B cell (primary cell): ENCODE results near the gene MSH3. TPM values are rescaled to one million over a fixed set of nuclear protein-coding genes. Genes with fewer than 3 reads are reported as not detected.

ENCODE experiments used
- ATAC-seq: fragments of 200-7000 bp; cut with Tn5 transposase; one replicate; pipeline ENCODE4 v1.10.0; 2021; ENCODE audit warnings: low read depth, mild to moderate bottlenecking, moderate number of reproducible peaks, moderate library complexity
- CTCF ChIA-PET: fragments of 350-600 bp; sonication (Branson Sonifier 250); formaldehyde crosslinking; loops from one replicate; lab custom pipeline; 2021; ENCODE audit warnings: antibody characterized with exemption, inconsistent platforms; lab: Charles Lee
- POLR2A ChIA-PET: fragments of 350-600 bp; sonication (Branson Sonifier 250); formaldehyde crosslinking; loops from one replicate; lab custom pipeline; 2021; ENCODE audit warnings: antibody characterized with exemption; lab: Charles Lee
- DNase-seq: peaks from one replicate; pipeline ENCODE4 v3.0.0; 2013
- H2AFZ ChIP-seq: 2 replicates; pipeline ENCODE4 v1.6.1; 2012; ENCODE audit warnings: mild to moderate bottlenecking, low read depth, low read length; ENCODE audit not compliant: insufficient read depth, poor library complexity, severe bottlenecking
- H3K27ac ChIP-seq, 2 donors: 1 replicate in 1 of 2; 2 replicates in 1 of 2; pipeline ENCODE4 v1.5.1; 2012 to 2013; ENCODE audit warnings: low read length in 2 of 2, mild to moderate bottlenecking in 2 of 2, moderate library complexity in 1 of 2
- H3K27me3 ChIP-seq, 4 experiments: fragments of 200-600 bp in 1 of 4; sonication (generic) in 1 of 4; replicated peaks in 1 of 4; 1 replicate in 2 of 4; 2 replicates in 2 of 4; pipeline versions ENCODE4 v1.6.1 to v1.7.0; 2013 to 2016; ENCODE audit warnings: low read length in 3 of 4, mild to moderate bottlenecking in 2 of 4, mixed read lengths in 1 of 4, moderate library complexity in 1 of 4; ENCODE audit not compliant: insufficient read depth in 4 of 4, control insufficient read depth in 3 of 4; ENCODE audit errors: control extremely low read depth in 1 of 4
- H3K36me3 ChIP-seq, 2 experiments: replicated peaks in 1 of 2; 1 replicate in 1 of 2; 2 replicates in 1 of 2; pipeline versions ENCODE4 v1.6.1 to v1.7.1; 2013; ENCODE audit warnings: low read length in 1 of 2; ENCODE audit not compliant: insufficient read depth in 2 of 2, control insufficient read depth in 1 of 2; ENCODE audit errors: control extremely low read depth in 1 of 2, extremely low read depth in 1 of 2
- H3K4me1 ChIP-seq, 2 donors: fragments of 200-600 bp in 1 of 2; sonication (generic) in 1 of 2; 1 replicate in 1 of 2; 2 replicates in 1 of 2; pipeline versions ENCODE4 v1.5.1 to v1.6.1; 2013 to 2017; ENCODE audit warnings: low read length in 2 of 2; ENCODE audit not compliant: control insufficient read depth in 2 of 2, insufficient read depth in 2 of 2
- H3K4me2 ChIP-seq: replicated peaks from 2 replicates; pipeline ENCODE3; 2012; ENCODE audit warnings: mild to moderate bottlenecking, low read depth, low read length; ENCODE audit not compliant: poor library complexity, severe bottlenecking
- H3K4me3 ChIP-seq, 5 experiments: fragments of 200-600 bp in 1 of 5; sonication (generic) in 1 of 5; 1 replicate in 3 of 5; 2 replicates in 2 of 5; pipeline versions ENCODE4 v1.5.1 to v1.7.0; 2011 to 2016; ENCODE audit warnings: low read length in 4 of 5, mild to moderate bottlenecking in 4 of 5, low read depth in 2 of 5, control low read depth in 1 of 5, moderate library complexity in 1 of 5; ENCODE audit not compliant: insufficient read depth in 1 of 5; ENCODE audit errors: control extremely low read depth in 1 of 5, extremely low read depth in 1 of 5
- H3K79me2 ChIP-seq: fragments of 200-600 bp; sonication (generic); one replicate; pipeline ENCODE4 v1.6.0; 2016; ENCODE audit warnings: low read length; ENCODE audit not compliant: control insufficient read depth, insufficient read depth
- H3K9ac ChIP-seq: fragments of 200-600 bp; sonication (generic); 2 replicates; pipeline ENCODE4 v1.6.1; 2017; ENCODE audit warnings: mild to moderate bottlenecking, low read length, moderate library complexity
- H3K9me3 ChIP-seq, 3 donors: one replicate each; pipeline versions ENCODE4 v1.6.1 to v1.7.1; 2013; ENCODE audit warnings: low read length in 2 of 3; ENCODE audit not compliant: control insufficient read depth in 2 of 3, insufficient read depth in 1 of 3; ENCODE audit errors: control extremely low read depth in 1 of 3
- H4K20me1 ChIP-seq: 2 replicates; pipeline ENCODE4 v1.6.0; 2012; ENCODE audit warnings: mild to moderate bottlenecking, low read length; ENCODE audit not compliant: insufficient read depth, control insufficient read depth, poor library complexity, severe bottlenecking
- H3K27ac Mint-ChIP-seq: one replicate; pipeline ENCODE4 v1.8.0; 2021; ENCODE audit warnings: mixed read lengths
- H3K27me3 Mint-ChIP-seq: one replicate; pipeline ENCODE4 v1.8.0; 2021; ENCODE audit warnings: mixed read lengths
- H3K4me1 Mint-ChIP-seq: one replicate; pipeline ENCODE4 v1.8.0; 2021; ENCODE audit warnings: mixed read lengths
- H3K4me3 Mint-ChIP-seq: one replicate; pipeline ENCODE4 v1.8.0; 2021; ENCODE audit warnings: mixed read lengths
- H3K9me3 Mint-ChIP-seq: one replicate; pipeline ENCODE4 v1.8.0; 2022; ENCODE audit warnings: mixed read lengths; ENCODE audit not compliant: insufficient read depth
- EZH2 ChIP-seq: IDR thresholded peaks from 2 replicates; pipeline ENCODE4 v1.6.1; 2012; ENCODE audit warnings: borderline replicate concordance, low read depth, mild to moderate bottlenecking, moderate library complexity, low read length; ENCODE audit not compliant: insufficient read depth, poor library complexity, severe bottlenecking
- WGBS: methylation state at CpG from one replicate; pipeline ENCODE4 v1.1.5; 2013; ENCODE audit warnings: missing lambda C conversion rate; ENCODE audit not compliant: insufficient coverage; 5-methylcytosine and 5-hydroxymethylcytosine counted together
- intact Hi-C: fragments of 100-400 bp; cut with micrococcal nuclease; formaldehyde crosslinking; loops from one replicate; pipeline ENCODE4 v1.10.0; 2022
- polyA plus RNA-seq: library from polyadenylated mRNA; depleted of rRNA; stranded (reverse); fragments of >200 nt; gene quantifications from 2 replicates; pipeline ENCODE4 v1.2.3, GENCODE V29; 2012
- total RNA-seq, 2 donors: library from RNA; stranded (reverse); fragments of 120-200 nt in 1 of 2; gene quantifications; 1 replicate in 1 of 2; 2 replicates in 1 of 2; pipeline versions ENCODE4 v1.2.3 to v1.2.4, GENCODE V29; 2013 to 2022
- TF ChIP-seq, protein P1 (sequence below): fragments of 200-600 bp; IDR thresholded peaks from one replicate; pipeline ENCODE4 v1.8.0; 2022; ENCODE audit warnings: antibody characterized with exemption, mild to moderate bottlenecking

MSH3 gene
- total and polyA plus RNA-seq, 2 donors (not counting 1 experiment from before 2014, with no cell fraction given): 3.5 to 26.3 TPM

GRCh38 chr5:80798166-80798565, 143.7 kb downstream of the MSH3 start:
- POLR2A ChIA-PET: no interaction called here
- H3K4me1 ChIP-seq: no peaks in the 10 kb centered on the region
- no peak overlapping the region for H2AFZ ChIP-seq
- Mint-ChIP-seq H3K27ac (no peak overlapping the region), H3K4me1 (no peaks in the 10 kb centered on the region), H3K4me3 (no peak overlapping the region), H3K9me3 (no peaks in the 10 kb centered on the region), H3K27me3 (no peaks in the 10 kb centered on the region)
- H3K79me2 ChIP-seq: no peaks in the 10 kb centered on the region
- WGBS: no CpG with 5 or more reads among the region's 1 CpG
- H3K27me3 ChIP-seq: no peaks in the 10 kb centered on the region
- intact Hi-C loops: no loop called here
- CTCF ChIA-PET: no interaction called here
- no peak overlapping the region for H3K9ac ChIP-seq
- H3K9me3 ChIP-seq: no peaks in the 10 kb centered on the region
- DNase-seq (no peak), ATAC-seq (no peak)
- no peak overlapping the region for H3K27ac ChIP-seq
- peaks cover 6 to 31% of the 10 kb centered on the region in 2 experiments for H3K36me3 ChIP-seq
- no peaks in the 10 kb centered on the region for H4K20me1 ChIP-seq
- no peak overlapping the region for H3K4me2 ChIP-seq
- TF ChIP-seq EZH2: no peak
- TF ChIP-seq, protein P1, sequence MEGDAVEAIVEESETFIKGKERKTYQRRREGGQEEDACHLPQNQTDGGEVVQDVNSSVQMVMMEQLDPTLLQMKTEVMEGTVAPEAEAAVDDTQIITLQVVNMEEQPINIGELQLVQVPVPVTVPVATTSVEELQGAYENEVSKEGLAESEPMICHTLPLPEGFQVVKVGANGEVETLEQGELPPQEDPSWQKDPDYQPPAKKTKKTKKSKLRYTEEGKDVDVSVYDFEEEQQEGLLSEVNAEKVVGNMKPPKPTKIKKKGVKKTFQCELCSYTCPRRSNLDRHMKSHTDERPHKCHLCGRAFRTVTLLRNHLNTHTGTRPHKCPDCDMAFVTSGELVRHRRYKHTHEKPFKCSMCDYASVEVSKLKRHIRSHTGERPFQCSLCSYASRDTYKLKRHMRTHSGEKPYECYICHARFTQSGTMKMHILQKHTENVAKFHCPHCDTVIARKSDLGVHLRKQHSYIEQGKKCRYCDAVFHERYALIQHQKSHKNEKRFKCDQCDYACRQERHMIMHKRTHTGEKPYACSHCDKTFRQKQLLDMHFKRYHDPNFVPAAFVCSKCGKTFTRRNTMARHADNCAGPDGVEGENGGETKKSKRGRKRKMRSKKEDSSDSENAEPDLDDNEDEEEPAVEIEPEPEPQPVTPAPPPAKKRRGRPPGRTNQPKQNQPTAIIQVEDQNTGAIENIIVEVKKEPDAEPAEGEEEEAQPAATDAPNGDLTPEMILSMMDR: no peak
- no peak overlapping the region for H3K4me3 ChIP-seq

GRCh38 chr5:80798633-80799032, 144.2 kb downstream of the MSH3 start:
- CTCF ChIA-PET: no interaction called here
- H3K79me2 ChIP-seq: no peaks in the 10 kb centered on the region
- no peaks in the 10 kb centered on the region for H3K27me3 Mint-ChIP-seq

More at GRCh38 chr5:80798633-80799032, 144.2 kb downstream of the MSH3 start:
- Mint-ChIP-seq H3K4me1 (no peaks in the 10 kb centered on the region), H3K9me3 (no peaks in the 10 kb centered on the region), H3K4me3 (no peak overlapping the region), H3K27ac (no peak overlapping the region)
- TF ChIP-seq EZH2: no peak
- TF ChIP-seq, protein P1: no peak
- no peak for ATAC-seq
- Histone ChIP-seq H3K4me3 (no peak overlapping the region), H3K4me1 (no peaks in the 10 kb centered on the region), H3K27me3 (no peaks in the 10 kb centered on the region), H3K36me3 (peaks cover 7 to 27% of the 10 kb centered on the region in 2 experiments), H3K9ac (no peak overlapping the region), H3K4me2 (no peak overlapping the region), H3K9me3 (no peaks in the 10 kb centered on the region), H2AFZ (no peak overlapping the region), H4K20me1 (no peaks in the 10 kb centered on the region), H3K27ac (no peak overlapping the region)
- intact Hi-C loops: no loop called here
- POLR2A ChIA-PET: no interaction called here
- no peak for DNase-seq
